CD4-positive, alpha-beta T cell treated with Interleukin-15 for 4 hours (primary cell): Measurements from ENCODE around the gene RBSN.
"Not testable (repeated sequence)": the region's sequence is repeated elsewhere in the genome, so short reads cannot be mapped to it uniquely, and the experiment has no call there.

Experiments used
- DNase-seq: peaks from one replicate; pipeline ENCODE4 v3.0.0-alpha.2; 2020; ENCODE audit warnings: low spot score

The RBSN gene

DNA sequence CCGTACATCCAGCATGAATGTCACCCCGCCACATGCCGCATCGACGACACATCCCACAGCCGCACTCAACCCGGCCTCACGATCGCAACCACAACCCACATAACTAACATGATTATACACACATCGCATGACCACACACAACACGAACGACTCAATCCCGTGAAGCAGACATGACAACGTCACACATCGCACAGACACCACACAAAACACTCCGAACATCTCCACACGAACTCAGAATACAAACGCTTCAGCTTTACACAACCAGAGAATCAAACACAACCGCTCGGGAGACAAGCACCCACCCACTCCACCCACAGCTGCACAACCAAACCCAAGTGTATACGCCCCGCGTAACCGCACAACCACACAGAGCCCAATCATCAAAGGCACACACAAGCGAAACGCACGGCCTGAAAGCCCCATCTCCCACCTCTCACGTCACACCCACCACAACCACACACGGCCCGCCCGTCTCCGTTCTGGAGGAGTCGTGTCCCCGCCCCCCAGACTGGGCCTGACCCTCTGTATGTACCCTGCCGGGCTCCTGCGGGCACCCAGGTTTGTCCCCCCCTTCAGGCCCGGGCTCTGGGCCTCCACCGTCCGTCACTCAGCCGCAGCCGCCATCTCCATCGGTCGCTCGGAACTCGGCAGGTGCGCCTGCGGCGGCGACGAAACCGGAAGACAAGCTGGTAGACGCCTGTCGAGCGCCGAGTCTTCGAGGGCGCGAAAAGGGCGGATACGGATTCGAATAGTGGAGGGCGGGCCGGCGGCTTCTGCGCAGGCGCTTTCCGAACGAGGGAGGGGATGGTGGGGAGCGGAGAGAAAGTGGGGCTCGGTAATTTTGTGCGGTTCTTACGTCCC lies at the start of gene RBSN:
Gene RBSN (minus strand): TSS at position 646 of the 861 bp plus-strand sequence. CDS start 3,028 bp downstream, outside the sequence.
- DNase-seq: peak; percentile 95

DNA sequence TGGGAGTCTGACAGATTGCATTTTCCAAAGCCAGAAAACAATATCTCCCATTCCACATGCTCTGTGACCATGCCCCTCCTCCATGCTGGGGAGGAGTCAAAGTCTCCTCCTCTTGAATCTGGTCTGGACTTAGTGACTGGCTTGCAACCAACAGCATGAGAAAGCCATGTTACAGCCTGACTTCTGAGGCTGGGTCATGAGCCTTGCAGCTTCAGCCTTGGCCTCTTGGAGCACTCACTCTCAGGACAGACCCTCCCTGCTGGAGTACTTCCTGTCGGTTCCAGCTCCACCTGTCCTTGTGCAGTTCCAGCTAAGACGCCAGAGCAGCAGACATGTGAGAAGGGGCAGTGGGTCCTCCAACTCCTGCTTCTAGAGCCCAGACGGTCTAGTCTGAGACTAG lies 49.7 kb upstream of the RBSN start:
- no peak for DNase-seq

DNA sequence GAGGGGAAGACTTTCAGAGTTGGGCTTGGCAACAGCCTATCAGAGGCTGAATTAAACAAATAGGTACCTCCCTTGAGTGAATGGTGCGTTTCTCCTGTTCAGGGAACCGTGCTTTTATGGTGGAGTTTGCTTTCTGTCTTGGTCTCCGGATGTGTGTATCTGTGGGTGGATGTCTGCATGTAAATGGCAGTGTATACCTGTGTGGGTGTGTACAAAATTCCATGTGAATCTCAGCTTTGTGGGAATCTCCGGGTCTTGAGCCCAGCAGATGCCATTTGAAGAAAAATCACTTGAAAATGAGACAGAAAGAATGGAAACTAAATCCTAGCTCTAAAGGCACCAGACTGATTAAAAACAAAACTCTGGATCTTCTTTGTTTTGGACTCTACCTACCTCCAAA lies 37.9 kb upstream of the RBSN start:
- DNase-seq: not testable (repeated sequence)

DNA sequence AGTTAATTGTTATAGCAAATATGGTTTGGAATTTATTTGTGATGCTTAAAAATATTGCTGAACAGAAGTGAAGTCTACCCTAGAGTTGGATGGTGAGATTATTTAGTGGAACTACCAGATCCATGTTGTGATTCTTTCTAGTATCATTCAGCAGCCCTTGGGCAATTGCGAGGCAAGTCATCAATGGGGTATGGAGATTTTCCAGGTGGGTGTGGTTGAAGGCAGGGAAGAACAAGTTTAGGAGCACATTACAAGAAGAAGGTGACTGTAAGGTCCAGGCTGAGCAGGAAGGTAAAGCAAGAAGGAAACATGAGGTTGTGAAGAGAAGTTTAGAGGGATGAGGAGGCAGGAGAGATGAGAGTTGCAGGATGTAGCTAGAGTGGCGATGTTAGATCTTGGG lies 36.0 kb upstream of the RBSN start:
- DNase-seq: not testable (repeated sequence)

DNA sequence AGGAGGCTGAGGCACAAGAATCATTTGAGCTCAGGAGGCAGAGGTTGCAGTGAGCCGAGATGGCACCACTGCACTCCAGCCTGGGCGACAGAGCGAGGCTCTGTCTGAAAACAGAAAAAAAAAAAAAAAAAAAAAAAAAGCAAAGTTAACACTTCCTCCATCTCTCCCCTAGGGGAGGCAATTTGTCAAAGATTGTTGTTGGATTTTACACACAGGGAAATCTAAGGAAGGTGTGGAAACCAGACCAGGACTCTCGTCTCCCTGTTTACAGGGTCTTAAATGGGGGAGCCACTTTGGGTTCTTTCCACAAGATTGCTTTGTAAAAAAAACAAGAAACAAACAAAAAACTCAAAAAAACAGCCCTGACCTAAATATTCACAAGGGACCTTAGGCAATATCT lies 29.5 kb upstream of the RBSN start:
- DNase-seq: not testable (repeated sequence)

DNA sequence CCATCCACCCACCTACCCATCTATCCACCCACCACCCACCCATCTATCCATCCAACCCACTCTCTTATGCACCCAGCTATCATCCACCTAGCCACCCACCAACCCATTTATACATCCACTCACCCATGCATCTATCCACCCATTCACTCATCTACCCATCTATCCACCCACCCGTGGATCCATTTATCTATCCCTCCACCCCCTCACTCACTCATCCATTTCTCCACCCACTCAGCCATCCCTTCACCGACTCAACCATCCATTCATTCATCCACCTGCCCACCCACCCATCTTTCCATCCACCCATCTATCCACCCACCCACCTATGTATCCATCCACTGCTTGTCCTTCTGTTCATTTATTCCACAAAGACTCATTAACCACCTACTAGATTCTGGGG lies 28.0 kb upstream of the RBSN start:
- not testable (repeated sequence) for DNase-seq

DNA sequence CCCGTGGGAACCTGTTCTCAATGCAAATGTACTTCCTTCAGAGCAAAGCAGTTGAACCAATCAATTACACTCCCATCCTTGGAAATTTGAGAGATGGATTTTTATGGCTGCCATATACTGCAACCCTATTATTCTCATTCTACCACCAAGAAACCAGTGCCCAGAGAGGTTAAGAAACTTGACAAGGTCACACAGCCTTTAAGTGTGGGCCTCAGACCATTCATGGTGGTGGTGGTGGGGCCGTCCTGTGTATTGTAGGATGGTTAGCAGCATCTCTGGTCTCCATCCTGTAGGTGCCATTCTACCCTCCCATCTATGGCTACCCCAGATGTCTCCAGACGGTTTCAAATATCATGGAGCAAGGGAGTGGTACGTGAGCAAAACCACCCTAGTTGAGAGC lies 23.4 kb upstream of the RBSN start:
- no peak for DNase-seq

DNA sequence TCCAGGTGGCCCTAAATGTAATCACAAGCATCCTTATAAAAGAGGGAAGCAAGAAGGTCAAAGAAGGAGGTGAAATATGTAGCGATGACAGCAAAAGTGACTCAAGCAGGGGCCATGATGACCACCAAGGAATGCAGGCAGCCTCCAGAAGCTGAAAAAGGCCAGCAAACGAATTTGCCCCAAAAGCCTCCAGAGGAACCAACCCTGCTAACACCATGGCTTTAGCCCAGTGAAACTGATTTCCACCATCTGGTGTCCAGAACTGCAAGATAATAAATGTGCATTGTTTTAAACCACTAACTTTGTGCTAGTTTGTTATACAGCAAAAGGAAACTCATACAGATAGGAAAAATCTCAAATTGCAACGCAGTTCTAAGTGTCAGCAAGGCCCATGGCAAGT lies 23.0 kb upstream of the RBSN start:
- DNase-seq: no peak

DNA sequence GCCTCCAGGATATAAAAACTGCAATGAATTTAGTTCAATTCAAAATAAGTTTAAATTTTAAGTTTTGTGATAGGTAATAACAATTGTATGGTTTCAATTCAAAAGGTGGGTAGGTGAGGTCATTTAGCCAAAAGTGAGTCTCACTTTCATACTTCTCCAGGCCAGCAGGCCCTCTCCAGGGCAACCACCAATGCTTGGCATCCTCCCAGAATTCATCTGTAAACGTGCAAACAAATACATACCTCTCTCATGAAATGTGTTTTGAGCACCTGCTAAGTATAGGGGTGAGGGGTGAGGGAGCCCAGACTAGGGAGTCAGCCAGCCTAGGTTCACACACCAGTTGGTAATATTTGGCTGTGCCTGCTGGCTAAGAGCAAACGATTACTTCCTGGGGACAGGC lies 22.0 kb upstream of the RBSN start:
- no peak for DNase-seq

DNA sequence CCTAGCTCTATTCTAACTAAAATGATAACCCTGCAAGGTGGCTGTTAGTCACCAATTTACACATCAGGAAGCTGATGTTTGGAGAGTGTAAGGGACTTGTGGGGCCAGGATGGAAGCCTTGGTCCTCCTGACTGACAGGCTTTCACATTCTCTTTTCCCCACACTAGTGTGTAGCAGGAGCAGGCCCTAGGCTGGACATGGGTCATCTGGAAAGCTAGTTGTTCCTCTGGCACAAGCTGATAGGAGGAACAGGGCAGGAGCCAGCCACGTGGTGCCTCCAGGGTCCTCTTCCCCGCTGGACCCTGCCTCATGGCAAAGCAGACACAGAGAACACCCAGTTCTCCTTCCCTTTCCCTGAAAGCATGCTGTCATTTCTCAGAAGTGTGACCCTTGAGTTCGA lies 18.1 kb upstream of the RBSN start:
- no peak for DNase-seq

DNA sequence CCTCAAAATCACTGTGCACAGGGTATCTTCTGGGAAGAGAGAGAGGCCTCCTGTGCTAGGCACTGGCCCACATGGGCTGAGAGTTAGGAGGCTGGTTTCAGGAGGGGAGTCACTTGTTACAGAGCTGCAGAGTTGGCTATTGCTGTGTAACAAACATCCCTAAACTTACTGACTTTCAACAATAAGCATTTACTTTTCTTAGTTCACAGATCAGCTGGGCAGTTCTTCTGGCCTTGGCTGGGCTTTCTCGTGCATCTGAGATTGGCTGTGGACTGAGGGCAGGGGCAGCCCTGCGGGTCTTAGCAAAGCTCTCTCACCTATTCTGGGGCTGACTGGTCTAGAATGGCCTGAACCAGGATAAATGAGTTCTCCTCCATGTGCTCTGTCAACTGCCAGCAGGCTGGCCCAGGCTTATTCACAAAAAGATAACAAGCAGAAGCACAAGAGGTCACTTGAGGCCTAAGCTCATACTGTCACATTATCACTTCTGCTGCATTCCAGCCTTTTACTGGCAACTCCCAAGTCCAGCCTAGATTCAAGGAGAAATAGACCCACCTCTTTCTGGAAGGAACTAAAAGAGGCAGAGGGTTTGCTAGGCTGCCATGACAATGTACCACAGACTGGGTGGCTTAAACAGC lies 17.2 kb upstream of the RBSN start:
- no peak for DNase-seq

DNA sequence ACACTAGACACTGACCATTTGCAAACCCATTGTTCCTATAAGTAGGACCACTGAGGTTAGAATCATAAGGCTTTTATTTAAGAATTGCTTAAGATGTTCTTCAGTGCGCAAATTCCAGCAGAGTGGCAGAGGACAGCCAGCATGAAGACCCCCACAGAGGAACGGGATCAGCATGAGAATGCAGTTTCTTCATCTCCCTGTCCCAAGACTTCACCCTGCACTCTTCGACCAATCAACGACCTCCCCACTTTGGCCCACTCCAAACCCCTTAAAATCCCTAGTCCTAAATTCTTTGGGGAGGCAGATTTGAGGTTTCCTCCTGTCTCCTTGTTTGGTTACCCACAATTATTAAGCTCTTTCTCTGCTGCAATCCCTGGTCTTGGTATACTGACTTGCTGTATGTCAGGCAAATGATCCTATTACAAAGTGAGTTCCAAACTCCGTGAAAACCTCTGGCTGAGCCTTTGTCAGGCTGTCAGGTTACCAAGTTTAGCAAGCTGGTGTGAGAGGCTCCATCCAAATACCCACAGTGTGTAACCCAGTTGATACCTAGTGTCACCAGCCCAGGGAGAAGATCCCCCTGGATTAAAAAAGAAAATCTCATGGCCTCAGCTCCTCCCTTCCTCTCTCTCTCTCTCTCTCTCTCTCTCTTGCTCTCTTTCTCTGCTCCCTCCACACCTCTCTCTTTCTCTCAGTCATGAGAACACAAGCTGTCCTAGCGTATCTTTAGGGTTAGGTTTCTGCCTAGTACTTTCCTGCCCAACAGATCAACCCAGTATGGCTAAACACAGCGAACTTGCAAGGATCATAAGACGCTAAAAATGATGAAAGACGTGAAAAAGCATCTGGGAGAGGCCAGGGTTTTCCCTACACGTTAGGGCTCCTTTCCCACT lies 15.8 kb upstream of the RBSN start:
- DNase-seq: no peak

DNA sequence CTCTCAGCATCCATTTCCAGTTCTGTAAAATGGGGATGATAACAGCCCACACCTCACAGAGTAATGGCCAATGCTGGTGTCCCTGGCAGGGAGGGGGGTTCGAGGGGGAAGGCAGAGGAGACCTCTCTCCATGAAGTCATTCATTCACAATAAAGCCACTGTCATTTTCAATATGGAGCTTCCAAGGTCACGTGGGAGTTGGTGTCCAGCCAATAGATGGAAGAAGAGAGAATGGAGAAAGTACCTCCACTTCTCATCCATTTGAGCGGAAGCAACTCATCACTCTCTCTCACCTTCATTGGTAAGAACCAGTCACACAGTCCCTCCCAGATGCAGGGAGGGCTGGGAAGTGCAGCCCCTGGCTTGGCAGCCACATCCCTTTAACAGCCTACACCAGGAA lies 14.9 kb upstream of the RBSN start:
- DNase-seq: no peak

DNA sequence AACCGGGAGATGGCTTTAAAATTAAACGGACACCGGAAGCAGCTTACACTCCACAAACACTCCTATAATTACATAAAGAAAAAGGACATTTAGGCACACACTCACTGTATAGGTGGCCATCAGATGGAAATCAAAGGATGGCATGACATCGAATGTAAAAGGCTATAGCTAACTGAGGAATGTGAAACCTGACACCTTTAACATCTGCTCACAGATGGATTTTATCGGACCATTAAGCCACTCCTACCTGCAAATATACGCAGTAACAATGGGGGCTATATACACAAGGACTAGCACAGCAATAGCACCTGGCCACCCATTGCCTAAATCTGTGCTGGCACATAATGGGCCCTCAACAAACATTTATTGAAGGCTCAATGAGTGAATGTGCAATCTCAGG lies 14.5 kb upstream of the RBSN start:
- no peak for DNase-seq

DNA sequence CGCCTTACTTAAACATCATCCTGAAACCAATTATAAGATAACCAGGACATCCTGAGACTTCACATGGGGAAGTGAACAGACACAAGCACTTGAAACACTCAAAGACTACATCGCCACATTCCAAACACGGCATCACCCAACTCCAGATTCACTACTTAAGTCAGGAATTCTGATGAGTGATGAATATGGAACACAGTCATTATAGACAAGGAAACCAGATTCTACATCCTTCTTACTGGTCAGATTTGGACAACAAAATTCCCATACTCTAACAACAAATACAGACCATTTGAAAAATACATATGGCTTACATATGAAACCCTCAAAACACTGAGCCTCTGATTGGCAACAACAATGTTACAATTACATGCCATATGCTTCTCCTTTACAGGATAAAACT lies 13.1 kb upstream of the RBSN start:
- DNase-seq: no peak

DNA sequence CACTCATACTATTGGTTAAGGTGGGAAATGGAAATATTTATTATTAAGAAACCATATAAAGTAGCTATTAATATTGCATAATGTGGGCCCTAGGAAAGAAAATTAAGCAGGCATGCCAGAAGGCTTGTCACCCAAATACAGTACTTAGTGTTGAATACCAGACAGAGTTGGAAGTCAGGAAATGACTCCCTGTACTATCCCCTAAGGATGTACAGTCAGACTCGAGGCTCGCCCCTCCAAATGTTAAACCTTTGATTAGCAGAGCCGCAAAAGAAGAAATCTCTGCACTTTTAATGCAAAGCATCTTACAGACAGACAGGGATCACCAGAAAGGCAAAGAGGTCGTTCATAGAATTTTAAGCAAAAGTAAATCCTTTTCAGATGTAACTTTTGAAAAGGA lies 11.3 kb upstream of the RBSN start:
- DNase-seq: no peak

DNA sequence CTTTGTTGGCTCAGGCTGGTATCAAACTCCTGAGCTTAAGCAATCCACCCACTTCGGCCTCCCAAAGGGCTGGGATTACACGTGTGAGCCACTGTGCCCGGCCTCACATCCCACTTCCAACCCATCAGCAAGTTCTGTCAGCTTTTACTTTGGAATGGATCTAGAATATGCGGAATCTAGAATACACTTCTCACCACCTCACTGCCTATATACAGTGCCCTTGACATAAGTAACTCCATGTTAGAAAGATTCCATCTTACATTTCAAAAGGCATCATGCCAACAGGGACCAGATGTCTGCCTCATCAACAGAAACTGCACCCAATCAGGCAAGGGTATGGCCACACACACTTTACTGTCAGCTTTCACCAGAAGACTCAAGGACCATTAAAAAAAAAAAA lies 9.9 kb upstream of the RBSN start:
- DNase-seq: no peak

DNA sequence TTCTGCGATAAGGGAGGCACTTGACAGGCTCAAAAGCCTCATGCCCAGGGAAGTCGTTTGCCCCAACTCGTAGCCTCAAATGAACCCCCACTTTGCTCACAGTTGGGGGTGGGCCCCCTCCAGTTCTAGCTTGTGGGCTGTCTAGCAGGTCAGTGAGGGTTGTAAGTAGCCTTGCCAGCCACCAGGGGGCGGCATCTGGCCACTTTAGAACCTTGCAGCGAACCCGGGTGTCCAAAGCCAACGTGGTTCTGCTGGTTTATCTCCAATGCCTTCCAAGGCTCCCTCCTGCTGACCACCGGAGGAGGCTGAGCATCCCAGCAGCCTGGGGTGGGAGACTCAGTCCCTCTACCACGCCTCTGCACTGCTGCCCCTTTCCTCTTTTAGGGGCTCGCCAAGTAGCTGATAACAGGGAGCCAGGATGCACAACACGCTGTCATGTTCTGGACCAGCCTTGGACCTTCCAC lies 9.2 kb upstream of the RBSN start:
- DNase-seq: peak; percentile 73

DNA sequence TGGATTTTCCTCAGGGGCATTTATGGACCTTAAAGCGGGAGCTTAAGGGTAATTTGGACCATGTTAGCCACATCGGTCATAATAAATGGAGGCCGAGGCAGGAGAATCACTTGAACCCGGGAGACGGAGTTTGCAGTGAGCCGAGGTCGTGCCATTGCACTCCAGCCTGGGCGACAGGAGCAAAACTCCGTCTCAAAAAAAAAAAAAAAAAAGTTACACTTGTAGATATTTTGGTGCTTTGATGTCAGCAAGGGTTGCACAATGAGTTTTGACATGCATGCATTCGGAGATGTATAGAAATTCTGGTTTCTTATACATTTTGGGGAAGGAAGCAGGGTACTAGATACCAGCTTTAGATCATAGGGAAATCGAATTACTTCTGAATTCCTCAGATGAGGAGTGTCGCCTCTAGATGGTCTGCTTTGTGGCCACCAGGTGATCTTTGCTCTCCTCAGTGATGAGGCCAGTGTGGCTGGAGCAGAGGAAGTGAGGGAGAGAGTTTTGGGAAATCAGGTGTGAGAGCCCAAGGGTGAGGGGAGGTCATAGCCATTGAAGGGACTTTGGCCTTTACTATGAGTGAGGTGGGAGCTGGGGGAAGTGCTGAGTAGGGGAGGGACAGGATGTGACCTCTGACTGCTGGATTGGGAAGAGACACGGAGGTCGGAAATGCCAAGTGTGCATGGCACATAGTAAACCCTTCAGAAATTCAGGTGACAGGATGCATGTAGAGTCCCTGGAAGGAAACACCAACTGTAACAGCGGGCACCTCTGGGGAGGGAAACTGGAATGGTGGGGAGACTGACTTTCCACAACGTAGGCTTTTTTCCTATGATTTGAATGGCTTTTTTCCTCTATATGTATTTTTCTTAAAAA lies 8.4 kb upstream of the RBSN start:
- no peak for DNase-seq

DNA sequence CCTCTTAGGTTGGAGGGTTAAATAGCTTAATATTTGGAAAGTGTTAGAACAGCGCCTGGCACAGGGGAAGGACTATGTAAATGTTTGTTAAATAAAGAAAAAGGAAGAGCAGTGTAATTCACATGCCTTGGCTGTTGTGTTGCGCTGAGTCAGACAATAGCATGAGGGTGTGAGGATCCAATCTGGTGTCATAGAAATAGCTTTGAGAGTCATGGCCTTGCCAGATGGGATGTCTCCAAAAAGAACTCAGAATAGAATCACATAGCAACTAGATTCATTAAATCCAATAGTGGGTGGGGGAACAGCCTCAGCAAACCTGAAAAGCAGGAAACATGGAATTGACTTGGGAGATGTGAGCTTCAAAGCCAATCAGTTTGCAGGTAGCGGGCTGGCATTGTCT lies 3.9 kb upstream of the RBSN start:
- DNase-seq: no peak

DNA sequence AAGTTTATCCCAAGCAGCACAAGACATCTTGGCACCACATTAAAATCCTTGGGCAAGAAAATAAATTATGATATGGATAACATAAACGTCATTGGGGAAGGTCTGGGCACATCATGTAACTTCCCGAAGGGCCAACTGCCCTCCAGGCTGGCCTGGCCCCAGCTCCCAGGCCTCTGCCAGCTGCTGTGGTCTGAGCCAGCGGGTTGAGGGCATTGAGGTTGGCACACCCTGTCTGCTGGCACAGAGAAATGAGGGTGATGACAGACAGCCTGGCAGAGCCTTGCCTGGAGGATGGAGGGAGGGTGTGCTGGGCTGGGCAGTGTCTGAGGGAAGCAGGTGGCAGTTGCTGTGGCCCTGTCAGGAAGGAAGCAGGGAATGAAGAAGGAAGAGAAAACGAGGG lies 3.3 kb upstream of the RBSN start:
- no peak for DNase-seq
